Measurements from ENCODE around the gene SPATA20. TPM values are rescaled to one million over a fixed set of nuclear protein-coding genes. Genes with fewer than 3 reads are reported as not detected.

The SPATA20 gene
- total and polyA plus RNA-seq, 7 donors = 4.8 to 25.8 (median 16.7) TPM

- no peak for TF ChIP-seq CTCF (IDR thresholded peaks at IDR 0.05)
- DNase-seq = no peak
- WGBS, 3 donors = 88 to 89% (median 88%) methylated on average over 12 of the region's 12 CpGs
- H3K27ac ChIP-seq = no peak overlapping the region
- H3K27me3 ChIP-seq (ENCODE audit: insufficient read depth in 3 of 3, low read length in 2 of 3) = no peaks in the 10 kb centered on the region
- H3K9me3 ChIP-seq = no peaks in the 10 kb centered on the region
- no peak for ATAC-seq
- H3K4me1 ChIP-seq = no peaks in the 10 kb centered on the region
- H3K4me3 ChIP-seq = no peak overlapping the region
- no peaks in the 10 kb centered on the region for H3K36me3 ChIP-seq (ENCODE audit: insufficient read depth in 1 of 2, low read depth in 1 of 2)
- intact Hi-C loops (cut with DNase I) = no loop called here
These were observed 27.1 kb downstream of the SPATA20 start for GRCh38 chr17:50573866-50574611.

- no peaks in the 10 kb centered on the region for H3K4me1 ChIP-seq
- TF ChIP-seq CTCF (IDR thresholded peaks at IDR 0.05) = no peak
- H3K4me3 ChIP-seq = no peak overlapping the region
- ATAC-seq (no peak), DNase-seq (no peak)
- H3K9me3 ChIP-seq = no peaks in the 10 kb centered on the region
- 75 to 81% (median 80%) methylated on average over 33 of the region's 33 CpGs for WGBS, 3 donors
- no peak overlapping the region for H3K27ac ChIP-seq
- intact Hi-C loops (cut with DNase I) = no loop called here
- peaks cover 0 to 3% (median 0%) of the 10 kb centered on the region in 3 donors for H3K27me3 ChIP-seq (ENCODE audit: insufficient read depth in 3 of 3, low read length in 2 of 3)
- H3K36me3 ChIP-seq (ENCODE audit: insufficient read depth in 1 of 2, low read depth in 1 of 2) = no peaks in the 10 kb centered on the region
These were observed 28.7 kb downstream of the SPATA20 start for GRCh38 chr17:50575581-50576210.

- 75 to 85% (median 83%) methylated on average over 13 of the region's 13 CpGs for WGBS, 3 donors
- no peaks in the 10 kb centered on the region for H3K36me3 ChIP-seq (ENCODE audit: insufficient read depth in 1 of 2, low read depth in 1 of 2)
- H3K9me3 ChIP-seq = no peaks in the 10 kb centered on the region
- intact Hi-C loops (cut with DNase I) = no loop called here
- no peaks in the 10 kb centered on the region for H3K4me1 ChIP-seq
- no peak overlapping the region for H3K27ac ChIP-seq
- ATAC-seq (no peak), DNase-seq (no peak)
- H3K27me3 ChIP-seq (ENCODE audit: insufficient read depth in 3 of 3, low read length in 2 of 3) = peaks cover 0 to 3% (median 0%) of the 10 kb centered on the region in 3 donors
- H3K4me3 ChIP-seq = no peak overlapping the region
- no peak for TF ChIP-seq CTCF (IDR thresholded peaks at IDR 0.05)
These were observed 29.9 kb downstream of the SPATA20 start for GRCh38 chr17:50576864-50577263.

- TF ChIP-seq CTCF (IDR thresholded peaks at IDR 0.05) = no peak
- H3K36me3 ChIP-seq (ENCODE audit: insufficient read depth in 1 of 2, low read depth in 1 of 2) = no peaks in the 10 kb centered on the region
- H3K4me3 ChIP-seq = no peak overlapping the region
- H3K4me1 ChIP-seq = no peaks in the 10 kb centered on the region
- H3K9me3 ChIP-seq = no peaks in the 10 kb centered on the region
- intact Hi-C loops (cut with DNase I) = no loop called here
- H3K27ac ChIP-seq = no peak overlapping the region
- no peak for DNase-seq
- peaks cover 0 to 3% (median 0%) of the 10 kb centered on the region in 3 donors for H3K27me3 ChIP-seq (ENCODE audit: insufficient read depth in 3 of 3, low read length in 2 of 3)
- 90 to 93% (median 91%) methylated on average over 13 of the region's 13 CpGs for WGBS, 3 donors
- ATAC-seq = no peak
These were observed 30.5 kb downstream of the SPATA20 start for GRCh38 chr17:50577451-50577954.

Data from psoas muscle (tissue), 8 donors.